Measurements from ENCODE around the gene TNN.

TNN gene

DNA sequence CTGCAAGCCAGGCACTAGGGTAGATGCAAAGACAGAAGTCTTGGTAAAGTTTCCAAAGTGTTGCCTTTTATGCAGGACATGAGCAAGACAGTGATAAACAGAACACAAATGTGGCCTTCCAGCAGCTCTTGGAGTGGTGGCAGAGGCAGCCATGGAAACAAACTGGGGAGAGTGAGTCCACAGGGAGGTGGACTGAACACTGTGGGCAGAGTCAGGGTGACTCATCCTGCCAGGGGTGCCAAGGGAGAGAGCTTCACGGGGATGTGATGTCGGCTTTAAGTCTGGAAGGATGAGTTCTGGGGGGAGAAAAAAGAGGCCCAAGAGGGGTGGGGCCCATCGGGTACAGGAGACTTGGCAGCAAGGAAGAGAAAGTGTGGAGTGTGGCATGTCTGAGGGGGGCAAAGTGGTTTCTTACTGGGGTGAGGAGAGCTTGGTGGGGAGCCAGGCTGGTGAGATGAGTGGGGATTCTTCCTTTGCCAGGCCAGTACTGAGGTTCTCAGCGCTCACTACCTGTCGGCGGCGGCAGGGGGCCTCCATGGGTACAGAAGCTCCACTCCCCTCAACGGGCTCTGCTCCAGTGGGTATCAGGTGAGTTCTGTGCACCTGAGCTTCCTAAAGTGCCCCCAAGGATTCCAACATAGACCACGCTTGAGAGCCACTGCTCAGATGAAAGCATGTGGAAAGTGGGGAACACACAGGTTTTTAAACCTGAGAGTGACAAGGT lies 83.1 kb downstream of the TNN start:
- no peak for DNase-seq

DNA sequence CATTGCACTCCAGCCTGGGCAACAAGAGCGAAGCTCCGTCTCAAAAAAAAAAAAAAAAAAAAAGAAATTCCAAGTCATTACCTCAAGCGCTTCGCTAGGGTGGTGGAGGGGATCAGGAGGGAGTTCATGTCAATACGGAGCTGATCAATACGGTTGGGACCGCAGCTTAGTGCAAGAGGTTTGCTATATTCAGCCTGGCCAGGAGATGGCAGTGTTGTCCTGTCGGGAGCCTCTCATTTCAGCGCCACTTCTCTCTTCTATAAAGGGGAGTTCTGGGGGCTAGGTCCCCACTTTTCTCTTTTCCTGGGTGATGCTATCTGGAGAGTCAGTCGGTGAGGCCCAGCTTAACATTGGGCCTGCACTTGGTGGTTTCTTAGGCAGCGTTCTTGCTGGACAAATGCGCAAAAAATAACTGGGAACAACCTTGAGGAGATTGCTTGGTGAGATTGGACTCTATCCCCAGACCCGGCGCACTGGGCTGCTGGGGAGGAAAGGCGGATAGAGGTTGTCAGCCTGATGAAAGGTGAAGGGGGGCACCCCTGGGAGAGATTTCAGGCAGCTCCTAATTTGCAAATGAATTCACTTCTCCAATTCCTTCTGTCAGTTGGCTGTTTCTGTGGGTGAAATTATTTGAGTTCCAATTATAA lies 84.5 kb downstream of the TNN start:
- DNase-seq: no peak

DNA sequence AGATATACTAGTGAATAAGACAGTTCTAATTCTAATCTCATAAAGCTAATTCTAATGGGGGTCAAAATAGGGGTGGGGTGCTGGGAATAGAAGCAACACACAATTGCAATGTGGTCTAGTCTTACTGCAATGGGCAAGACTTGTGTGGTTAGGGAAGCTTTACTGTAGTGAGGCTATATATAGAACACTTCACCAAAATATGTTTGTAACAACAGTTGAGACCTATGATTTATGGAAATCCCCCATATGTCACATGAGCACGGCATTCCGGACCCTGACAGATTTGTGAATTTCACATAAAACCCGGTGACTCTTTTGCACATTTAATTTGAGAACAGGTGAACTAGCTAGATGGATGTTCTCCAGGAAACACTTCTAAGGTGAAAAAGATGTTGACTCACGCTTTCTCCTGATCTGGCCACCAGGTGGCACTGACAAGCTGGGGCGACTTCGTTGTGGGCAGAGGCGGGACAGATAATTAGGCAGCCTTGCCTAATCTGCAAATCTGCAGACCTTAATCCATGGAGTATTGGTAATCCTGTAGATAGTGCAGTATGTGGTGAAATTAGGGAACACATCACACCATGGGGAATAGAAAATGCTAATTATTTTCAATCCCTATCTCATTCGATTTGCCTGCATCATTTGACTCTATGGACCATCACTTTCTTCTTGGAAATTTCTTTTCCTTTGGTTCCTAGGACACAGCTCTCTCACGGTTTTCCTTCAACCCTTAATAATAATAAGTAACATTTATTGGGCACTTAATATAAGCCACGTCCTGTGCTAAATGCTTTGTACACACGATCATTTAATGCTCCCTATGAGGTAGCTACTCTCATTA lies 87.2 kb downstream of the TNN start:
- peak; percentile 24 for DNase-seq

DNA sequence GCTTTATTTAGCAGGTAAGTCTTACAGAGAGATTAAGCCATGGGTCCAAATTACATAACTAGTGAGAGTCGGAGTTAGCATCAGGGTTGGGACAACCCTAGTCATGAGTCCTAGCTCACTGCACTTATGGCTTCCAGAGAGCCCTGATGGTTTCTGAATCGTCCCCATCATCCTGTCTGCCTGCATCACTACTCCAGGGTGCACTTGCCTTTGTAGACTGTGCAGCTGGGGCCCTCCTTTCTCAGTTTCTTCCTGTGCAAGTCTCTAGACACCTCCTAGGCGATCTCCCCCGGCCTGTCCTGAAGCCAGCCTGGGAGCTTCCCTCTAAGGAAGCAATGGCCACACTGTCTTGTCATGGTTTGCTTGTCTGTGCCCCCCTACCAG lies 87.8 kb downstream of the TNN start:
- DNase-seq: no peak

DNA sequence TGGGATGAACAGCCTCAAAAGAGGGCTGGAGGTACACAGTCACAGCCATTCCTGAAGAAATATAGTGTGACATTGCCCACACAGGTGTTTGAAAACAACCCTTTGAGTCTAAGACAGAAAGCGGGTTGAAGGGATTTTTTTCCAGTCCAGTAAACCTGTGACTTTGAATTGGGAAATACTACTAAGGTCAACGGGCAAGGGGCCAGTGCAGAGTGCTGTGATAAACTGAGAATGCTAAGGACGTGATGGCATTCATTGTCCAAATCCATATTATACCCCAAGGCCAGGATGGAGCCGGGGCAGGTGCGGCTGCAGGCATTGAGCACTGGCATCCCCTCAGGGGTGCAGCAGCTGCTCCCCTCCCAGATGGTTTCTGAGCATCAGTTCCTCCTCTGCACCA lies 88.3 kb downstream of the TNN start:
- DNase-seq: no peak

DNA sequence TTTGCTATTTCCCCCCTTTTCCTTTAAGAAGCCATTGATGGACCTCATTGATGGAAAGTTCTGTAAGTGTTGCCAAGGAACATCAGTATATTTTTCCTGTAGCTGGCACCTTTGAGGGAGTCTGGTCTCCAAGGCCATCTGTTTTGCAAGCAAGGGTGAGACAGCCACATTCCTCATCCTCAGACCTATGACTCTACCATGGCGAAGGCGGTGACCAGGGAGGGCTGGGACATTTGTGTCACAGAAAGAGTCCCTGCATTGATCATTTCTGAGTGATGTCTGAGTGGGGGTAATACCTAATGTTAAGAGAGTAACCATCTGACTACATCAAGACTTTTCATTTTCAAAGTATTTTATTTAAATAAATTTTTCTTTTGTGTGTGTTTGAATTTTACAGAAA lies 89.6 kb downstream of the TNN start:
- DNase-seq: no peak

DNA sequence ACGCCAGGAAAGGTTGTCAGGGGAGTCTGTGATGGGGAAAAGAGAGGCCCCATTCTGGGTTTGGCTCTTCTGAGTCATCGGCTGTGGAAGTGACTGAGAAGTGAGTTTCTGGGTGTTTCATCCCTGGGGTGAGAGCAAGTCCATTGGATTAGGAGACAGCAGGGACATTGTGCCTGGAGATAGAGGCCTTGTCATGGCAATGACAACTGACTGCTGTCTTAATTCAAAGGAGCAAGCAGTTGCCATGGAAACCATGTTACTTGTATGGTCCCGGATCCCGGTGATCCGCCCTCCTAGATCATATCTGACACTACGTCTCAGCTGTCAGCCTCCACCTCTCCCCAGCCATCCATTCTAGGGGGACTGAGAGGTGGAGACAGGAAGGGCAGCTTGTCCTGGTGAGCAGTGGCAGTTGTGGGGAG lies 90.5 kb downstream of the TNN start:
- DNase-seq: no peak

DNA sequence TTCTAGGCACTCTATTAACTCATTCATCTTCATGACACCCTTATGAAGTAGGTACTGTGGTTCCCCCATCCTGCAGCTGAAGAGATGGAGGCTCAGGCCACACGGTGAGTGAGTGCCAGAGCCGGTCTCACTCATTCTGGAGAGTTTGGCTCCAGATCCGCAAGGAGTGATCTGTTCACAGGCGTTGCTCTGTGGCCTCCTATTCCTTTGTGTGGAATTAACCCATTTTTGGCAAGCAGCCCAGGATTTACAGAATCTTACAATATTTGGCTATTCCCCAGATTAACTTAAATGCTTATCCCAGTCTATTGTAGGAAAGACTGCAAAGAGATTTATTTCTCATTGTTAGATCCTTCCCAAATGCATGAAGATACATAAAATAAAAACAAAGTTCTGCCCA lies 95.3 kb downstream of the TNN start:
- DNase-seq: no peak

DNA sequence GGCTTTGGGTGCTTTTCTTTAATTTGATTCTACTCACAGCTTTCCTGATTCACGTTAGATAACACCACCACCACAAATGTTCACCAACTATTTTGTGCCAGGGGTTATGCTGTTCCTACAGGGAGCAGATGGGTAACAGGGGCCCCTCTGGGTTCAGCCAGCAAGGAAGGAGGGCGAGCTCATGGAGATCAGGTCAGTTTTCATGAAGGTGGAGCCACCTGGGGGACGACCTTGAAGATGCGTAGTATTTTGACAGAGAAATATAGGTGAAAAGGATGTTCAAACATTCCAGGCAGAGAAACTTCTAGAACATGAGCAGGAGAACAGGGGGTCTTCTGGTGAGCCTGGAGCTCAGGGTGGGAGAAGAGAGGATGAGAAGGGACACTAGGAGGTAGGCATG lies 96.1 kb downstream of the TNN start:
- DNase-seq: no peak

DNA sequence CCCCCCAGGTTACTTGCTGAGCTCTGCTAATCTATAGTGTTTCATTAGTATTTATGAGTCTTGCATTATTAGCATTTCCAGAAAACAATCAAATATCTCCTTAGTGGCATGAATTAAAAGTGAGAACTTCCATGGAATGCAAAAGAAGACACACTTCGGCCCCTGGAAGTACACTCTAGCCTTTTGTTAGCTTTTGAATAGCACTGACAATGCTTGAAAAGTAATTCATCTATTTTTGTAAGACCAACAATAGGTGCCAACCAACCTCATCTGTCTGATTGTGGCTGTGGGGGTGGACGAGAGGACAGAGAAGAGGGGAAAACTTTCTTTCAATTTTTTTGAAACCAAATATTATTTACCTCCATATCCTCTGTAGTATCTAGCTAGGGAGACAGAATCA lies 97.1 kb downstream of the TNN start:
- no peak for DNase-seq

DNA sequence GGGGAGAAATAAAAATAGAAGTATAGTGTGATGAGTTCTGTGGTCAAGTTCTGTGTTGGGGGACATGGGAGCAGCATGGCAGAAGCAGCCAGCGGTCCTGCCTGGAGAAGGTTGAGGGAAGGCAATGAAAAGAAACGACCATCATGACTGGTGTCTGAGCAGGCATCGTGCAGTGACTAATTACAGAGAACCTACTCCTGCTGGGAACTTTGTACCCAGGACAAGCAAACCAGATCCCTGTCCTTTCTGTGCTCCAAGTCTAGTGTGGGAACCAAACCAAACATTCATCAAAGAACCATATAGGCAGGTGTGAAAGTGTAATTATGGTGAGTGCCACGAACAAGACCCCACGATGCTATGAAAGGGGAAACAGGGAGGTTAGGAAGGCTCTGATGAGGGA lies 99.1 kb downstream of the TNN start:
- no peak for DNase-seq

DNA sequence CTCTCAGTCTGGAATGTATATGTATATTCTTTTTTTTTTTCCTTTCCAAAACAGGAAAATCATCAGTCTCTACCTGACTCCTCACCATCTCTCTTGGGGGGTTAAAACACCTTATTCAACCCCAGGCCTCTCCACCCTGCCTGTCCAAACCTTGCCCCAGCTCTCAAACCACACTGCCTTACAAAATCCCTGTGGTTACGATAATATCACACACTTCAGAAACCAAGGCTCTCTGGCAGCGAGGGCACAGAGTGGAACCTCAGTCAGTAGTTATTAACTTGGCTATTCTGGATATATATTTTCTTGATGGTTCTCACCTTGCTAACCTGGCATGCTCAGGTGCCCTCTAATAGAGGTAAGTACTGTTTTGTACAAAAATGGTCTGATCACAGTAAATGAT lies 100.2 kb downstream of the TNN start:
- no peak for DNase-seq

DNA sequence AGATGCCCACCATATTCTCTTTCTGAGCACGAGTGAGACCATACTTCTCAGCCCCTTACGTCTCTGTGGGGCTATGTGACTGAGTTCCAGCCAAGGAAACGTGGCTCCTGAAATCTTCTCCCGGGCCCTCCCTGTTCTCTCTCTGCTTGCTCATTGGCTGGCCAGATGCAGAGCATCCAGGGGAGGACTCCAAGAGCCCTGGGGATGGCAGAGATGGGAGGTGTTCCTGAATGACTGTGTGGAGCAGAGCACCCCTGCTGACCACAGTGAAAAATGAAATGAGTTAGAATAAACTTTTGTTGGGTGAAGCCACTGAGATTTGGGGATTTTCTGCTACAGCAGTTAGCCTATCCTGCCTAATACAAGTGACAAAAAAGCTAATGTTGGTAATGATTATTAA lies 101.1 kb downstream of the TNN start:
- DNase-seq: no peak

DNA sequence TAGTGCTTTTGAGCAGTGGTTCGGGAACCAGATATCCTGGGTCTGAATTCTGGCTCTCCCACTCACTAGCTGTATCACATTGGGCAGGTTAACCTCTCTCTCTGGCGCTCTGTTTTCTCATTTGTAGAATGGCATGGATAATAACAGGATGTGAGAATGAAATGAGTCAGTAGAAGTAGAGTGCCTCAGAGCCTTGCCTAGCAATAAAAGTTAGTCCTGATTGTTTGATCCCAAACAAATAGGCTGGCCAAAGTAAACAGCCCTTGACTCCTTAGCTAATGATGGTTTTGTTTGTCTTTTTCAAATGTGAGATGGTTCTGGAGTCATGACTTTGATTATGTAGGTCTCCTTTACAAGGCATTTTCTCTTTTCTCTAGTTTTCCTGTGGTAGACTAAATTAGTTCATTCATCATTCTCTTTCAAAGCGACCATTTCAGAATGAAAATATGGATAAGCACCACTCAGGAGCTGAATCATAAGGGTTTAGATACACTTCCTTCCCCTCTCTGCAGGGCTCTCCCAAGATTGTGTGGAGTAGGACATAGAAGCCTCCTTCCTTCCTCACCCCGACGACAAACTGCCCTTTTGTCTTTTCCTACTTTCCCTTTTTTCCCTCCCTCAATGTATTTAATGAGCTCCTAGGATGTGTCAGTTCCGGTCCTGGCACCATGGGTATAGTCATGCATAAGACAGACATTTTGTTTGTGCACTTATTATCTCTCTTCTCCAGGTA lies 101.8 kb downstream of the TNN start:
- DNase-seq: peak; percentile 12

DNA sequence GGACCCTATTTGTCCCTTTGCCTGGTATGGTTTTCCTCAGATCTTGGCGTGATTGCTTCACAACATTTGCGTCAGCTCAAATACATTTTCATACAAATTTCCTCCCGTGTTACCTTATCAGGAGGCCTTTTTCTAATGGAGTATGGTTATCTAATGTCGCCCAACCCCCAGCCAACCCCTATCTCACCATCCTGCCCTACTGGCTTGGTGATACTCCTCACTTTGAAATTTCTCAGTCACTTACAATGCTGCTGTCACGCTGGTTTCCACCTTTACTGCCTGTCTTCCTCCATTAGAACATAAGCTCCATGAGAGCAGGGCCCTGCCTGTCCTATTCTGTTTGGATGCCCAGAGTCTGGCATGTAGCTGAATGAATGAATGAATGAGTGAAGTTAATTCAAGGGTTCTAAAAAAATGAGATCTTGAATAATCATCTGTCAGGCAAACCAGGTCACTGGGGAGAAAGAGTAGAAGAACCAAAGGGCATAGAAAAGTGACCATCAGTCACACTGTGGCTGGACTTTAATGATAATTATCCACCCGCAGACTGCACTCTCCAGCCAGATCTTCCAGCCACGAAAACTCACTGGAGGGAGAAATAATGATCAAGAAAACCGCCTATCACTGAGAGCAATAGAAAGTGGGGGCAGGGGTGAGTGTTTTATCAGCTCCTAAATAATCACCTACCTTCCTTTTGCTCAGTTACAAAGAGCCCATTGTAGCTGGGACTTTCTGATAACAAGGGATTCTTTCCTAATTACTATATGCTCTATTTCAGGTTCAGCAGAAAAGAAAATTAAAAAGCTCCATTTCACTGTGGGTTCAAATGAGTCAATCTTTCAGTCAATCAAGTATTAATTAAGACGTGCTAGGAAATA lies 103.6 kb downstream of the TNN start:
- no peak for DNase-seq

DNA sequence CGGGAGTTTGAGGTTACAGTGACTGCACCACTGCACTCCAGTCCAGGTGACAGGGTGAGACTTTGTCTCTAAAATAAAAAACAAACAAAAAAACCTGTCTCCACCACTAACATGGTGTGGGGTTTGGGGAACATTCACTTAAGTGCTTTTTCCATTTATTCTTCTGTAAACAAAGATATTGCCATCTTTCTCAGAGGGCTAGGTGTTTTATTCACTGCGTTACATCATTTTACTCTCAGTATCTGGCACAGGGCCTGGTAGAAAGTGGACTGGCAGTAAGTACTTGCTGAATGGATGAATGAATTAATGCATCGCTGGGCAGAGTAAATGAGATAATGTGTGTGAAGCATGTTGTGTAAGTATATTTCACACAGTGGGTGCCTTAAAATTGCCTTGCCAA lies 104.9 kb downstream of the TNN start:
- DNase-seq: peak; percentile 64

DNA sequence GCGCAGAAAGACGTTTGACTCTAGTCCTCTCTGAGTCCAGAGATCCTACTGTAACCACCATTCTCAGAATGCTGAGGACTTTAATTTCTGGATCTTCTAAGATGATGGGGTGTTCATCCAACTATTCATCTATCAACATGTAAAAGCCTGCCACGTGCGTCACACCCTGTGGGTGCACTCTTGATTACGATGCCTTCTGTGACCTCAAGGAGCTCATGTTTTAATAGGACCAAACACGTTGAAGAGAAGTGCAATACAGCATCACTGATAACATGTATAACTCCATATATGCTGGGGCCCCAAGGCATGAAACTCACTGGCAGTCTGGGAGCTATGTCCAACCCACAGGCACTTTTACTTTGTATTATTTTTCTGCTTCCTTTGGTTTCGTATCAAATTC lies 105.9 kb downstream of the TNN start:
- DNase-seq: no peak

DNA sequence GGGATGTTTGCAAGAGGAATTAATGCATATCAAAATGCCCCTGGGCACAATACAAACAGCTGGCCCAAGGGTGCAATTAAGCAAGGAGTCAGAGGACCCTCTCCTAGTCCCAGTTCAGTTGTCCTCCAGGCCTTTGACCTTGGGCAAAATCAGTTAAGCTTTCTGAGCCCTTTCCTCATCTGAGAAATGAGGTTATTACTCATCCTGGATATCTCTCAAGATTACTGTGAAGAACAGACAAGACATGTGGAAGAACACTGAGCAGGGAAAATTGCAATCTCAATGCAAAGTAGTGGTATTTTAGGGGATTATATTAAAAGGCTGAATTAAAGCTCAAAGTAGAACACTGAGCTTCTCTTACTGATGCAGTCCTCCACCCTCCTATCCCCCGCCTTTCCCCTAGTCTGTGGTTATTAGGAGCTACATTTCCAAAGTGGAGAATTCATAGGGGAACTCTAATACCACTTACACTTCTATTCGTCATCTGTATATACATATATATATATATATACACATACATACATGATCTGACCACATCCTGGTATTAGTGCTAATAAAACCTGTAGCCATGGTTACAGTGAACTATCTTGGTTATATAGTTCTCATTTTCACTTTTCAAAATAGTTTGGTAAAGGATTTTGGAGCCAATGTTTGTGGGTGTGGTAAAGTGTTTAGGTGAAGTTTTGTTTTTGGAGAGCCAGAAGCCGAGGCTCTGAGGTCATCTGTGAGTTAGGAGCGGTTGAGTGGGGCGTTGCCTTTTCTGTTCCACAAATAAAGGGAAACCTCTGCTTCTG lies 106.9 kb downstream of the TNN start:
- DNase-seq: no peak

DNA sequence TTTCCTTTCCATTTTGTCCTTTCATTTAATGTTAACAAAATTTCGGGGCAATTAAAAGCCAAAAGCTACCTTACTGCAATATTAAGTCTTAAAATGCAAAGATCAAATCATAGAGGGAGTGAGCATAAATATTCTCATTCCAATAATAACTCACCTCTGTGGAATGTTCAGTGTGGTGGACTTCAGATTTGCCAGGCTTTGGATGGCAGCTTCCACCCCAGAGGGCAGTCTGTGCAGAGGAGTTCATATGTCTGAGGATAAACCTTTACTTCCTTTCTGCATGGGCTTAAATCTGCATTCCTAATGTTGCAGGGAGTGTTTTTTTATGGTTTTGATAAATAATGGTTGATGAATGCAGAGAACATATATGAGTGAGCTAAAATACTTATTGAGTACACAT lies 108.6 kb downstream of the TNN start:
- no peak for DNase-seq

DNA sequence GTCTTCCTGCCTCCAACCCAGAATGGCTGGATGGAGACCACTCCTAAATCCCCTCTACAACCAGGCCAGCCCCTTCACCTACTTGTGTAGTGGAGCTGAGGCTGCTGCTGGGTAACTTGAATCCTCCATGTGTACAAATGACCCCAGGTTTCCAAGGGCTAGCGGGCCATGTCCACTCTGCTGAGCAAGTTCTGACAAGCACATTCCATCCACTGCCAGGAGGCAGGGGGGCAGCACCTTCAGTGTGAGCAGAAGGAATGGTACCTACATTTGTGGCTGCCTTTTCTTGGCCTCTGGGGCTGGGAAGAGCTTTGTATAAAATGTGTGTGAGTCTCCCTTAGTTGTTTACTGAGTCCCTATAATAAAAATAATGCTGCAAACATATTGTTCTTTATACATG lies 110.4 kb downstream of the TNN start:
- no peak for DNase-seq

DNA sequence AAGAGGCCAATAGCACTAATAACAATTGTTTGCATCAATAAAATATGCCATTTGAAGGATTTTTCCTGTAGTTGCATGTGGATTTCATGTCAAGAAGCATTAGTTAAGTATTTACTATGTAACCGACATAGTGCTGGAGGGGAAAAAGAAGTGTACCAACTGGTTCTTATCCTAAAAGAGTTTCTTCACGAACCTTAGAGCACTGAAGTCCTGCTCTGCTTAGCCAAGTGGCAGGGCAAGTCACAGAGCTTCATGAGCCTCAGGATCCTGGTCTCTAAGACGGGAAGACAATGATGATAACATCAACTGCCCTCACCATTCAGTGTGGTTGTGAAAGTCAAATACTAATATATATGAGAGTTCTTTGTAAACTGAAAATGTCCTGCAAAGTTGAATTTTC lies 110.8 kb downstream of the TNN start:
- no peak for DNase-seq
